GM12875 (cell line): Measurements from ENCODE around the gene NDUFS7.

Source experiments
- H3K4me3 ChIP-seq: one replicate; pipeline ENCODE4 v1.5.1; 2011; ENCODE audit warnings: low read depth, low read length, control low read depth
- CTCF ChIP-seq: IDR thresholded peaks from 2 replicates; pipeline ENCODE4 v1.5.1; 2011; ENCODE audit warnings: low read depth, mild to moderate bottlenecking, control low read depth, inconsistent platforms, low read length, moderate library complexity, borderline replicate concordance; ENCODE audit not compliant: insufficient read depth

Gene NDUFS7

GRCh38 chr19:1374250-1374577 lies 9.5 kb upstream of the NDUFS7 start:
- H3K4me3 ChIP-seq = no peak overlapping the region
- no peak for TF ChIP-seq CTCF

GRCh38 chr19:1376415-1376805 lies 7.3 kb upstream of the NDUFS7 start:
- TF ChIP-seq CTCF = no peak
- no peak overlapping the region for H3K4me3 ChIP-seq

- no peak for TF ChIP-seq CTCF
- no peak overlapping the region for H3K4me3 ChIP-seq
Observed at GRCh38 chr19:1377176-1377964, 6.3 kb upstream of the NDUFS7 start.

- TF ChIP-seq CTCF = no peak
- H3K4me3 ChIP-seq = no peak overlapping the region
Observed at GRCh38 chr19:1377965-1378785, 5.5 kb upstream of the NDUFS7 start.

- H3K4me3 ChIP-seq = no peak overlapping the region
- TF ChIP-seq CTCF = no peak
Observed at GRCh38 chr19:1379126-1379905, 4.4 kb upstream of the NDUFS7 start.

GRCh38 chr19:1379961-1380489 lies 3.7 kb upstream of the NDUFS7 start:
- H3K4me3 ChIP-seq = no peak overlapping the region

More at GRCh38 chr19:1379961-1380489, 3.7 kb upstream of the NDUFS7 start:
- TF ChIP-seq CTCF = no peak
